Activated naive CD8-positive, alpha-beta T cell treated with anti-CD3 and anti-CD28 coated beads, Interleukin-2, amount 50 U/mL, for 16 hours (primary cell): ENCODE measurements around the gene NYNRIN.

Experiments used
- DNase-seq: peaks from one replicate; pipeline ENCODE4 v3.0.0-alpha.2; 2020; ENCODE audit warnings: low read depth, low spot score

Gene NYNRIN

DNA sequence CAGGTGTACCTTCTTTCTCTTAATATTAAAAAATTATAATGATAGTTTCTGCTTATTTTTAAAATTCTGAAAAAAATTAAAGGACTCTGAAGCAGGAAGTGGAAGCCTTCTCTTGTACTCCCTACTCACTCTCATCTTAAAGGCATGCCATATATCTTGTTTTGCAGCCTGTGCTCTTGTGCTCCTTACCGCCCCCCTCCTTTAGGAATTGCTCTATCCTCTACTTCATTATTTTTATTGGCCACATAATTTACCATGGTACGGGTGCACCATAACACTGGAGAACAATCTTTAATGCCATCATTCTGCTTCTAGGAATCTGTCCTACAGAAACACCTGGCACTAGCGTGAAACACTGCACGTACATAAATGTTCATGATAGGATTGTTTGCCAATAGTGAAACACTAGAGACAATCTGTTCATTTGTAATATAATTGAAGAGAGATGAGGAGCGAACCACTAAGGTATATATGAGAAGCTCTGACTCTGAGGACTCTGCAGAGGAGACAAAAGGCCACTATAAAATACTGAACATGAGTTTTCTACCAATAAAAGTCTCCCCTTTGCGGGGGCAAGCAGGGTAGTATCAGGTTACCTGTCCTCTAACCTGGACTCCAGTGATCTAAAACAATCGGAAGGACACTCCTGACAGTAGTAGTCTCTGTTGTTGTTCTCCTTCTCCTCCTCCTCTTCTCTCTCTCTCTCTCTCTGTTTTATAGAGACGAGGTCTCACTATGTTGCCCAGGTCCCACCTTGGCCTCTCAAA is 6.3 kb upstream of the NYNRIN start:
- DNase-seq = no peak

DNA sequence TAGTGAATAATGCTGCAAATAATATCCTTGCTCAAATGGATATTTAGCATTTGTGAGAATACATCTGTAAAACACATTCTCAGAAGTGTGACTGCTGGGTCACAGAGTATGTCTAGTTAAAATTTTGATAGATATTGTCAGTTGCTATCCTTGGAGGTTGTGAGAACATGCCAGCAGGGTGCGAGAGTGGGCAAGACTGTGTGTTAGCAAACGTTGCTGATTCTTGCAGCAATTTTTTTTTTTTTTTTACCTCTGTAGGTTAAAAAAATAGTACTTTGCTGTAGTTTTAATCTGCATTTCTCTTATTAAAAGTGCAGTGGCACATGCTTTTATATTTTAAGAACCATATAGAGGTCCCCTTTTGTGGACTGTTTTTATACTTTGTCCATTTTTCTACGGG is 4.5 kb upstream of the NYNRIN start:
- DNase-seq = no peak

DNA sequence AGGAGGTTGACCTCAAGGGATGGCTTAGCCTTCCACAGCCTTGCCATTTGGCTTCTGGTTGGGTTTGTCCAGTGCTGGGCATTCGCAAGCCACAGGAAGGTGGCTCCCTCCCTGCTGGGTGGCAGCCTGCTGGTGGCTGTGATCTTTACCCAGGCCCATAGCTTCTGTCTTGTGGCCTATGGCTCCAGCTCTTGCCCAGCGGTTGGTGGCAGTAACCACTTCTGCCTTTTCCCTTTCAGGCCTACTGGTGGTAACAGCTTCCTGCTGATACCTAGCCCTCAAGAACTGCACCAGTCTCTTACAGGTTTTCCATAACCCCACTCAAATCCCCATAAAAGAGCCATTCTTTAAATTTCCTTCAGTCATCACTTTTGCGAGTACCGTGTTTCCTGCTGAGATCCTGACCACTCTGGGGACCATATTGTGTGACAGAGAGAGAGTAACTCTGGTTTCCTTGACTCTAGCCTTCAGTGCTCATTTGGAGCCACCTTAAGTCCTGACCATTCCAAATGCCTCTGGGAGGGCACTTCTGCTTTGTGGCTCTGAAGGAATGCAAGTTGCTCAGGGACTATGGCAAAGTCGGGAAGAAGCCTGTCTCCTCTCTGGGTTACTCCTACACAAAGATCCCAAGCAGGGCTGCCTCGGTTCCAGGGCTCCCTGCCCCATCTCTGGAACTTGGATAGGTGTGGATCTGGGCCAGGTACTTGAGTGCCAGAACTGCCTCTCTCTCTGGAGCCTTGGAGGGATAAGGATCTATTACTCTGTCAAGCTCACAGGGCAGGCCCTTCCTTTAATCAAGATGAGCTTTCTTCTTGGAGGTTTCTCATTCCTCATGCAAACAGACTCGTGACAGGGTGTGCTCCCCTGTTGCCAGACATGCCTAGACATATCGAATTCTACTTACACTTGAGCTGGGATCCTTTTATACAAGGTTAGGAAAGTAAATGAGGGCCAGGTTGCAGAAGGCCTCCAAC is 2.9 kb upstream of the NYNRIN start:
- no peak for DNase-seq

DNA sequence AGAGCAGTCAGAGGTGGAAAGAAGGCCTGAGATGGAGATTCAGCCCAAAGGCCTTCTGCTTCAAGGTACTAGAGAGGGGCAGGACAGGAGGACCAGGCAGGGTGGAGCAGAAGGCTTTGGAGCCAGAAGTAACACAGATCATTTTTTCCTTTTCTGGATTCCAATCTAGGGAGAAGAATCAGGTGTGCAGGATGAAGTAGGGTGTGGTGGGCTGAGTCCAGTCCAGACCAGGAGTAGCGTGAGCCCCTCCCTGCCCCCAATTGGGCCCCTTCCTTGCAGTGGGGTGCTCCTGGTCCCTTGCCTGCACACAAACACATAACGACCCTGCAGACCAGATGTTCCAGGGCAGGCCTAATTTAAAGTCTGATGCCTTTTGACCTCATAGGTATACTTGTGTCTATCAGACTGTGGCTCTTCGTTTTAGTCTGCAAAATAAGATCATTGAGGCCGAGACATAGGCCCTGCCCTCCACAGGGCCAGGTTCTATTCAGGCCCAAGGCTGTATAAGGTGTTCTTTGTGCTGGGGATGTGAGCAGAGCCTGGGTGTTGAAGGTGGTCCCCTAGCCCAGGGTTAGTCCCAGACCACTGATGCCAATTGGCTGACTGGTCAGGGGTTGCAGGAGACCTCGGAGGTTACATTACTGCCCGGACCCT is 1.0 kb upstream of the NYNRIN start:
- no peak for DNase-seq

DNA sequence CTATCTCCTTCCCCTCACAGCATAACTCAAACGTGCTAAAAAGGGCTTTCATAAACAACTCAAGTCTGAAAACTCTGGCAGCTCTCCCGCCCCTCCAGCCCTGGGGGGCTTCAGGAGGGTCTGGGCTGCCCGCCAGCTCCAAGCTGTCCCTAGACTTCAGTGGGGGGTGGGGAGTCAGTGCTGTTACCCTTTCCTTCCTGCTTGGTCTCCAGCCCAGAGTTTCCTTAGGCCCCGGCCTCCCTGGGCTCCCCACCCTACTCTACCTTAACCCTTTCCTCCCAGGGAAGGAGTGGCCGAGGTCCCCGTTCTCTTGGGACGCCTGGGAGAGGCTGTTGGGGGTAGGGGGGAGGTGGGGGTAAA is 530 bp upstream of the NYNRIN start:
- DNase-seq = no peak

DNA sequence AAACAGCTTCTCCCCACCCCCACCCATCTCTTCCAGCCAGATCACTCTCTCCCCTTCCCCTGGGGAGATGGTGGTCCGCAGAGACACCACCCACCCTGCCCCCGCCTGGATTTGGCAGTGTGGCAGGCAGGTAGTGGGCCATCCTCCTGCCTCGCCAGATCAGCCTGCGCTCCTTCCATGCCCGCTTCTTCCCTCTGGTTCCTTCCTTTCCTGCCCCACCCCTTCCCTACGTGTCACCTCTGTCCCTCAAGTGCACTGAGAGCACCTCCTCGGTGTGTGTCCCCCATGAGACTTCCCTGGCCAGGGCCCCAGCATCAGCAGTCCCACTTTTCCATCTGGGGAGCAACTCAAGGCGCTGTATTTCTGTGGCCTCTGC is 632 bp downstream of the NYNRIN start:
- DNase-seq = no peak

DNA sequence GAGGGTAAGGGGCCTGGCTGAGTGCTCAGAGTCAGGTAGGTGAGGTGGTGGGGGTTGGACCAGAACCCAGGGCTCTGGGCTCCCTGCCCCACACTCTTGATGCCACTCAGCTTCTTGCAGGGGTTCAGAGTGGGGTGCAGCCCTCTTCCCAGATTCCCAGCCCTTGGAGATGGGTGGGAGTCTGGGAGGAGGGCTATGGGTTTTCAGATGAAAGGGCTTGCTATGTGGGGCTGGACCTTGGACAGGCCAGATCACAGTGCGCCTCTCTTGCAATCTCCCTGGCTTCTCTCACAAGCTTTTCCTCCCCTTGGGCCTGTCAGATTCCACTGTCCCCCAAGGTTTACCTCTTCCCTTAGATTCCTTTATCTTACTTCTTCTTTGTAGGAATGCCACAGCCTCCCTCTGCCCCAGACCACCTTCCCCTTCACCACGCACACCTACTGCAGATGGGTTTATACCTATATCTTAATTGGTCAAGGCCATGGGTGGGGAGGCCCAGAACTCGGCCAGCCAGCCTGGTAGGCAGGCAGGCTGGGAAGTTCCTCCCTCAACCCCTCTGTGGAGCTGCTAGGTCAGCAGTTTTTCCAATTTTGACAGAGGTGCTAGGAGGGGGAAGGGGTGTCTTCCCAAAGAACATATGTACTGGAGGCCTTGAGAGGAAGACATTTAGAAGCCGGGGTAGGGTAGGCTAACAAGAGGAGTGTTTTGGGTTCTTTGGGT is 1.4 kb downstream of the NYNRIN start:
- no peak for DNase-seq

DNA sequence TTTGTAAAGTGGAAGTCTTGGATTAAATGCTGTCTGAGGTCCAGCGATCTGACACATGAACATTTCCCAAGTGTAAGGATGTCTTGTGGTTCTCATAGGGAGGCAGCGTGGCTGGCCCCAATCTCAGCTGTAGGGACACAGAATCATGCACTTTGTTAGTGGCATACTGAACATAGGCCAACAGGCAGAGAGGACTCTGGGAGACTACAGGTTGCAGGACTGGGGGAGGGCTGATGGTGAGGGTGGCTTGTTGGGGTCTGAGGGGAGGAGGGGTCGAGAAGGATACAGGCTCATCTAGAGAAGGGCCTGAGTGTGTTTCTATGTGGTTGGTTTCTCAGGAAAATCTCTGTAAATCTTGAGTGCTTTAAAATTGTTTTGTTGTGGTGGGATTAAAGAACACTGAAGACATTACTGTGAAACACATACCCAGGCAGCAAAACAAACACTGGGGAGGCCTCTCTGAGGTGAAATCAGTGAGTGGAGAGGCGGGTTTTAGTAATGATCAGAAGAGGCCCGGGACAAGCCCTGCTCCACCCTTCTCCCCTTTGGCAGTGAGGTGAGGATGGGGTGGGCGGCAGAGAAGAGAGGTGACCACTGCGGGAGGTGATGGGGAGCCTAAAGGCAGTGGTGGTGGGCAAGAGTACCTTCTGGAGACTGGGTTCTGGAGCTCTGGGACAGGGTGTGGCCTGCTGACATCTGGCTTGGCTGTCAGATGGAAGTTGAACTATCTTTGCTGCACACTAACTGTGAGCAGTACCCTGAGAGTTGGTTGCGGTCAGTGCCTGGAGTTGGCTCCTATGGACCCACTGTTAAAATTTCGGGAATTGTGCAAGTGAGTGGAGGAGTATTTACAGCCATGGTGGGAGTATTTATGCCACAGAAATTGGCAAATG is 3.3 kb downstream of the NYNRIN start:
- DNase-seq = no peak

DNA sequence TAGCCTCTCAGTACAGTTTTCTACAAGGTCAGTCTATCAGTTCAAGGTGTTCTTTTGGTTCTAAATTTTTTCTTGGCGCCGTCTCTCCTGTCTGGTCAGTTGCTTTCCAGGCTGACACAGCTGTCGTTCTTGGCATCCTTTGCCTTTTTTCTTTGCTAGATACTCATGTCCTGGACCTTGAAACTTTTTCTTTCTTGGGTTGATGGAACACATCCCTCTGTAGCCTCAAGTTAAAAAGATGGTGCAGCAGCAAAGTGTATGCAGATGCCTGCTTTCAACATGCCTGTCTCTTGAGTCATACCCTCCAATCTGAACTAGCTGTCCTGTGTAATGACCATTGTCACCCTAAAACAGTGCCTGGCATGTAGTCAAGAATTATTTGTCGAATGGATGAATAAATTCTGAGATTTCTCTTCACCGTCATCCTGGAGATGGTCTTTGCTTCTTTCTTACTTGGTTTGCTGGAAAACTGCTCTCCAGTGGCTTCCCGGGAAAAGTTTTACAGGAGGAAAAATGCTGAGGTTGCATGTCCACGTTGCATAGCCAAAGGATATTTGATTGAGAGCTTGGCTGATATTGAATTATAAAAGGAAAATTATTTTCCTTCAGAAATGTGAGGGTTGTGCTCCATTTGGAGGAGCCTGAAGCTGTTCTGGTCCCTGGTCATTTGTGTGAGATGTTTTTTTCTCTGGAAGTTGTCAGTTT is 4.6 kb downstream of the NYNRIN start:
- DNase-seq = no peak

DNA sequence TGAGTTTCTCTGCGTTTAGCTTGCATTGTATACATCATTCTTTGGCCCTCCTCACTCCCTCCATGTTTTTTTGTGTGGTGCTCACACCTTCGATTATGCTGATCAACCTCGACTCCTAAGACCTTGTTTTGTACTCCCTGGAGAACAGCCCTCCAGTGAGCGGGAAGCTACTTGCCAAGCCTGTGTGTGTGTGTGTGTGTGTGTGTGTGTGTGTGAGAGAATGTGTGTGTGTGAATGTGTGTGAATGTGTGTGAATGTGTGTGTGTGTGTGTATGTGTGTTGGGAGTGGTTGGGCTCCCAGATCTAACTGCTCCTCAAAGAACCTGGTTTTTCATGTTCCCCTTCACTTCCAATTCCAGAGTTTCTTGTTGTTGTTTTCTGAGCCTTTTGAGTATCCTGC is 6.0 kb downstream of the NYNRIN start:
- no peak for DNase-seq

DNA sequence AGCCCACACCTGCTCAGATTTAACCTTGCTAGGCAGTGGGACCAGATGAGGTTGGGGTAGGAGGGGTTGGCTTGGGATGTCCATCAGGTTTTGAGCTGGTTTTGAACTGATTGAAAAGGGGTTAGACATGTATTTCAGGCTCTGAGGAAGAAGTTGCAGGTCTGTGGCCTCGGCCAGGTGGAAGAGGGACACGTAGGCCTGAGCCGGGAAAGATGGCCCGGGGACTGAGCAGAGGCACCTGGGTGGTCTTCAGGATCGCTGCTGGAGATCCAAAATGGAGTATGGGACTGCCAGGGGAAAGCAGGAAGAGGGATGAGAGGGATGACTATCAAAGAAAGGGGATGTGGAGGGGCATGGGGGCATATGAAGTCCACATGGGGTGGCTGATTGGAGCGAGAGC is 7.6 kb downstream of the NYNRIN start:
- no peak for DNase-seq

DNA sequence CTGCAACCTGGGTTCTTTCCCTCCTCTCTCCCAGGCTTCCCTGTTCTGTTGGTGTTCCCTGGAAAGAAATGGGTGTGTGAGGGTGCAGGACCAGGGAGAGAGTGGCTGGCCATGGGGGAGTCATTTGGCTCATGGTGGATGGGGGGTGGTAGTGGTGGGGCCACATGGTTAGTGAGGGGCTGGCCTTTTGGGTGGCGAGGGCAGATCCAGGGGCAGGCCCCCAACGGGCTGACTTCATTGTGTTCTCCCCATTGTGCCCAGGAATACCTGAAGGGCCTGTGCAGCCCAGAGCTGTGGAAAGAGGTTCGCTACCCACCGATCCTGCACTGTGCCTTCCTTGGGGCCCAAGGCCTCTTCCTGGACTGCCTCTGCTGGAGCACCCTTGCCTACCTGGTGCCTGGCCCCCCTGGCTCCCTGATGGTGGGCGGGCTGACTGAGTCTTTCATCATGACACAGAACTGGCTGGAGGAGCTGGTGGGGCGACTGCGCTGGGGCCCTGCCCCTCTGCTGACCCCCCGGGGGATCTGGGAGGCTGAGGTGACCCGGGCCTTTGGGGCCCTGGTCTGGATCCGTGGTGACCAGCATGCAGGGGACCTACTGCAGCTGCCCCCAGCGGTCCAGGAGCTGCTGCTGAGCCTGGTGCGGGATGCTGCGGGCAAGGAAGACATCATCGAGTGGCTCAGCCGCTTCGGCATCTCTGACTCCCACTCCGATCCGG is 9.0 kb downstream of the NYNRIN start:
- DNase-seq = no peak

DNA sequence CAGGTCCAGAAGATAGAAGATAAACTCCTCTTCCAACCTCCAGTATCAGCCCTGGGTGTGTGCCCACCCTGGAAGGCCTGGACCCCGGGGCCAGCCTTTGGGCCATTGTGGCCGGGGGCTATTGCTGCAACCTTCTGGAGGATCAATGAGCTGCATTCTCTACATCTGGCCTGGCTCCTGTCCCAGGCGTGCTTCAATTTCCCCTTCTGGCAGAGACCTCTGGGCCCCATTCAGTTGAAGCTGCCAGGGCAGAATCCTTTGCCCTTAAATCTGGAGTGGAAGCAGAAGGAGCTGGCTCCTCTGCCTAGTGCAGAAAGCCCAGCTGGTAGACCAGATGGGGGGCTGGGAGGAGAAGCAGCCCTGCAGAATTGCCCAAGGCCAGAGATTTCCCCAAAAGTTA is 10.0 kb downstream of the NYNRIN start:
- DNase-seq = no peak

DNA sequence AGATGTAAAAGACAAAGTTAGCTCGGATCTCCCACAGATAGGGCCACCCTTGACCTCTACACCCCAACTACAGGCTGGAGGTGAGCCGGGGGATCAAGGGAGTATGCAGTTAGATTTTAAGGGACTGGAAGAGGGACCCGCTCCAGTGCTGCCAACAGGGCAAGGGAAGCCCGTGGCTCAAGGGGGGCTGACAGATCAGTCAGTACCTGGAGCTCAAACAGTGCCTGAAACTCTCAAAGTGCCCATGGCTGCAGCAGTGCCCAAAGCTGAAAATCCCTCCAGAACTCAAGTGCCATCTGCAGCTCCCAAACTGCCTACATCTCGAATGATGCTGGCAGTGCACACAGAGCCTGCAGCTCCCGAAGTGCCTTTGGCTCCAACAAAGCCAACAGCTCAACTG is 10.4 kb downstream of the NYNRIN start:
- no peak for DNase-seq

DNA sequence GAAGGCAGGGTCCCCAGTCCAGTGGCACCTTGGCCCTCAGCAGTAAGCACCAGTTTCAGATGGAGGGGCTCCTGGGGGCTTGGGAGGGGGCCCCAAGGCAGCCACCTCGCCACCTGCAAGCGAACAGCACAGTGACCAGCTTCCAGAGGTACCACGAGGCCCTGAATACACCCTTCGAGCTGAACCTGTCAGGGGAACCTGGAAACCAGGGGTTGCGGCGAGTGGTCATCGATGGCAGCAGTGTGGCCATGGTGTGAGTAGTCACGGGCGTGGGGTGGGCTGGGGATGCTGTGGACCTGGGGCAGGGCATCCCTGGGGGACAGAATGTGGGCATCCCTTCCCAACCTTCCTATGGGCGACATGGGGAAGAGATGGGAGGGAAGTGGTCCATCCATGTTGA is 11.2 kb downstream of the NYNRIN start:
- no peak for DNase-seq

DNA sequence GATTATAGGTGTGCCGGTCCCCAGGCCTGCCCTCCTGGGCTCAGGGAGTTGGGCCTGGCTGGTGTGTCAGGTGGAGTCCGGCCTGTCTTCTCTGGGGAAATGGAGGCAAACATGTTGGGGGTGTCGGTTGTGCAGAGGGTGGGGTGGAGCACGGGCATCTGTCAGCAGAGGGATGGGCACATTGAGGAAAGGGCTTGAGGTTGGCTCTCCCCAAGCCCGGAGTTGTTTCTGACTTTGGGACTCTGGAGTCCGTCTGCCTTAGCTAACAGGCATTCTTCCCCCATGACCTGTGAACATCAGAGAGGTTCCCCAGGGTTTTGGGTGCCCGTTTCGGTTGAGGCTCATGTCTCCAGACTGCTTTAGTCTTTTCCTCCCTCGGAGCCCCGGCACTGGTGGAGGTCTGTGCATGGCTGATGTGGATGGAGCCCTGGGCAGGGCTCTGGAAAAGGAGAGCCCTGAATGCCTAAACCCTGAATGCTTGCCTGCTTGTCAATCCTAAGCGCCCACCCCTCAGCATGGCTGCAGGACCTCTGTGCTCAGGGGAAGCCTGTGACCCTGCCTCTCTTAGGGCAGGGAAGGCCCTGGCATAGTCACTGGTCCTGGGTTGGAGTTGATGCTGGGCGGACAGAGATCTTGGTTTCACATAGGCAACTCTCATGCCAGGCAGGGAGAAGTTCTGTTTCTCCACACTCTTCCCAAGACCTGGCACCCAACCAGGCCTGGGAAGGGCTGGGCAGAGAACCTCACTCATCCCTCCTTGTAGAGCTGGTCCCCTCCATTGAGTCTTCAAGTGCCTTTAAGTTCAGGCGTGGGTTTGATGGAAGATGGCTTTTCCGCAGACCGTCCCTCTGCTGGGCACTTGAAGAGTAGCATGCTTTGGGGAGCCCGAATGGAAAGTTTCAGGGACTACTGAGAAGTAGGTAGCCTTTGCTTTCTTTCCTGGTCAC is 12.9 kb downstream of the NYNRIN start:
- DNase-seq = no peak

DNA sequence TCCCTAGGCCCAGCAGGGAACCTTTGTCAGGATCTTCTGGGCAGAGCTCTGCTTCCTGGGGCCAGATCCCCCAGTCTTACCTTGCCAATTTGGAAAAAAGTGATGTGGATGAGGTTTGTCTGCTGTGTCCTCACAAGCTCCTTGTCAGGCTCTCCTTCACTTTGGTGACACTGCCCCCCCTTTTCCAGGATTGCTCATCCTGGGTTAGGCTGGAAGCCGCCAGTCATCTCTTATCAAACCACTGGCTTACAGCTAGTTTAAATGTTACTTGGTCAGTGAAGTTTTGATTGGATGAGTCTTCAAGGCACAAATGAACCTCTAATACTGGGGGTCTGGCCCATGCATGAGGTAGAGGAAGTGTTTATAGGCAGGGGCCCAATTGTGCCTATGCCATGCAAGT is 15.3 kb downstream of the NYNRIN start:
- DNase-seq = no peak

DNA sequence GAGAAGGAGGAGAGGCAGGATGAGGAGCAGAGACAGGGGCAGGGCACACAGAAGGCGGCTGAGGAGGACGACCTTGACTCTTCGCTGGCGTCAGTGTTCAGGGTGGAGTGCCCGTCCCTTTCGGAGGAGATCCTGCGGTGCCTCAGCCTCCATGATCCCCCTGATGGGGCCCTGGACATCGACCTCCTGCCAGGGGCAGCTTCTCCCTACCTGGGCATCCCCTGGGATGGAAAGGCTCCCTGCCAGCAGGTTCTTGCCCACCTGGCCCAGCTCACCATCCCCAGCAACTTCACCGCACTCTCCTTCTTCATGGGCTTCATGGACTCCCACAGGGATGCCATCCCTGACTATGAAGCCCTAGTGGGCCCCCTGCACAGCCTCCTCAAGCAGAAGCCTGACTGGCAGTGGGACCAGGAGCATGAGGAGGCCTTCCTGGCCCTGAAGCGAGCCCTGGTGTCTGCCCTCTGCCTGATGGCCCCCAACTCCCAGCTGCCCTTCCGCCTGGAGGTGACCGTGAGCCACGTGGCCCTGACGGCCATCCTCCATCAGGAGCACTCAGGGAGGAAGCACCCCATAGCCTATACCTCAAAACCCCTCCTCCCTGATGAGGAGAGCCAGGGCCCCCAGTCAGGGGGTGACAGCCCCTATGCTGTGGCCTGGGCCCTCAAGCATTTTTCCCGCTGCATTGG is 16.1 kb downstream of the NYNRIN start:
- no peak for DNase-seq
